GM19467 (cell line): ENCODE measurements around the gene SLC41A3.
"Not testable (repeated sequence)": the region's sequence is repeated elsewhere in the genome, so short reads cannot be mapped to it uniquely, and the experiment has no call there.

Source experiments
- ATAC-seq: cut with Tn5 transposase; IDR thresholded peaks from one replicate; pipeline ENCODE4 v1.9.1; 2021; ENCODE audit warnings: mild to moderate bottlenecking, moderate library complexity; ENCODE audit not compliant: unreplicated experiment

The SLC41A3 gene

GRCh38 chr3:126084768-126085180, 850 bp upstream of the SLC41A3 start:
- no peak for ATAC-seq

DNA sequence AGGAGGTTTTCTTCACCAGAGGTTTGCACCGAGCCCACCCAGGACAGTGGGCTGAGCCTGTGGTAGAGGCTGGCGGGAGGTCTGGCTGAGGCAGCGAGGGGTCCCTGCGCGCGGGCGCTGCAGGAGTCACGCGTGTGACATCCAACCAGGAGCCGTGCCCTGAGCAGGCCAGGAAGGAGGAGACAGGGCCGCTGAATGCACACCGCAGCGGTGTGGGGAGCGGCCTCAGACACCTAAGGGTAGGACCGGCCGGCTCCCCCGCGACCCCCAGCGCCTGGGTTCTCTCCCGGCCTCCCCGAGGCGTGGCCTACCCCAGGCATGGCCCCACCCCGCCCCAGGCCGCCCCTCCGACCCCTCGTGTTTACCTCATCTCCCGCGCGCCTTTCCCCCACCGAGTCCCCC, 412 bp downstream of the SLC41A3 start:
- ATAC-seq, result peak; percentile 34

GRCh38 chr3:126083138-126083445, 832 bp downstream of the SLC41A3 start:
- no peak for ATAC-seq

- ATAC-seq, result no peak
Measured at GRCh38 chr3:126082362-126083137, 1.4 kb downstream of the SLC41A3 start.

DNA sequence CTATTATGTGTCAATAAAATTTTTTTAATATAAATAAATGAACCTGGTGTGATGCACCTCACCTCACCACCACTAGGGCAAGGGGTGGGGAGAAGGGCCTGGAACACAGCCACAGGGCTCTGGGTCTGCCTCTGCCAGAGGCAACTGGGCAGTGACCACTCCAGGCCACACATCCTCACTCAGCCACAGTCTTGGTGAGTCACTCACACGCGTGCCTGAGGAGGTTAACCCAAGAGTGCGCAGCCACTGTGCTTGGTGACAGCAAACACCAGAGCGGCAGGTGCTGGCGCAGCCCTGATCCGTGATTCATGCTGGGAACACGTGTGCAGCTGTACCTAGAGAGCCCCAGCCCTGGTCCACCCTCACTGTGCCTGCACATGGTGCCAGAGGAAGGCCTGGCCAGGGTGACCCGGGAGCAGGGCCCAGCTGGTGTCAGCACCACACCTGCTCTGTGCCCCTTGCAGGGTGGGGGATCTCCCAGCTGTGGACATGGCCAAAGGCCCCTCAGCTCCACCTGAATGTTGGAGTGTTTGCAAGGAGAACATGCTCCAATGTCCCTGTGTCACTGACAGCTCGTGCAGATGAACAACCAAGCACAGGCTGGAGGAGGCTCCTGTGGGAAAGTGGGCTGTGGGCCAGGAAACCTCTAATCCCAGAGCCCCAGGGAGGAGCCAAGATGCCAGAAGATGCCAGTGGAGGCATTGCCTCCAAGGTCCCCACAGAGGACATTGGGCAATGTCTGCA, 2.1 kb downstream of the SLC41A3 start:
- ATAC-seq, result no peak

GRCh38 chr3:126080970-126081369, 3.0 kb downstream of the SLC41A3 start:
- ATAC-seq, result no peak

- ATAC-seq, result no peak
Measured at GRCh38 chr3:126078866-126079265, 5.1 kb downstream of the SLC41A3 start.

- no peak for ATAC-seq
Measured at GRCh38 chr3:126077754-126078153, 6.2 kb downstream of the SLC41A3 start.

DNA sequence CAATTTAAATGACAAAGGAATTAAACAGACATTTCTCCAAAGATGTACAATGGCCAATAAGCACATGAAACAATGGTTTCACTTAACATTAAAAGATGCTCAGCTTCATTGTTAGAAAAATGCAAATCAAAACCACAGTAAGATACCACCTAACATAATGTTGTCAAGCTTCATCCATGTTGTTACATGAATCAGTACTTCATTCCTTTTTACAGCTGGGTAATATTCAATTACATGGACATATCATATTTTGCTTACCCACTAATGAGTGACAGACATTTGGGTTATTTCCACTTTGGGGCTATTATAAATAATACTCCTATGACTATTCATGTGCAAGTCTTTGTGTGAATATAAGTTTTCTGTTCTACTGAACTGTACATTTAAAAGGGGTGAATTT, 7.8 kb downstream of the SLC41A3 start:
- ATAC-seq, result no peak

DNA sequence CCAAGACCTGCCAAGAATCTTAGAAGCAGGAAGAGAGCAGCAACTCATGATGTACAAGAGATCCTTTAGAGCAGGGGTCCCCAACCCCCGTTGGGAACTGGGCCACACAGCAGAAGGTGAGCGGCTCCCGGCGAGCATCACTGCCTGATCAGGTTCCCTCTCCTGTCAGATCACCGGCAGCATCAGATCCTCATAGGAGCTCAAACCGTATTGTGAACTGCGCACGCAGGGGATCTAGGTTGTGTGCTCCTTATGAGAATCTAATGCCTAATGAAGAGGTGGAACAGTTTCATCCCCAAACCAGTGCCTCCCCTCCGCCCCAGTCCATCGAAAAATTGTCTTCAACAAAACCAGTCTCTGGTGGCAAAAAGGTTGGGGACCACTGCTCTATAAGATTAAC, 13.8 kb downstream of the SLC41A3 start:
- no peak for ATAC-seq

DNA sequence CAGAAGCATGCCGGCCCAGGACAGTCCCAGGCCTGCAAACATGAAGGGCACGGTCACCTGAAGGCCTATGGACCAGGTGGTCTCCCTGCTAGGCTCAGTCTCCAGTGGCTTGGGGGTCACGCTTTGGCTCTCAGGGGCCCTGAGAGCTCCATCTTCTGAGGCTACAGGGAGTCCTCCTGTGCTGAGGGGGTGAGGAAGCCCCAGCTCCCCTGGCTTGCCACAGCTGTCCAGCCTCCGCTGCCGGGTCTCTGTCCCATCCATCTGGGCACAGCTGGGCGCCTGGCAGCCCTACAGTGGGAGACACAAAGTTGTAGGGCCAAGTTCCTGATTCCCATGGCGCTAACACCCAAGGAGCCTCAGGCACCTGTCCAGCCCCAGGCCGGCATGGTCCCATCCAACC, 16.0 kb downstream of the SLC41A3 start:
- ATAC-seq, result no peak

DNA sequence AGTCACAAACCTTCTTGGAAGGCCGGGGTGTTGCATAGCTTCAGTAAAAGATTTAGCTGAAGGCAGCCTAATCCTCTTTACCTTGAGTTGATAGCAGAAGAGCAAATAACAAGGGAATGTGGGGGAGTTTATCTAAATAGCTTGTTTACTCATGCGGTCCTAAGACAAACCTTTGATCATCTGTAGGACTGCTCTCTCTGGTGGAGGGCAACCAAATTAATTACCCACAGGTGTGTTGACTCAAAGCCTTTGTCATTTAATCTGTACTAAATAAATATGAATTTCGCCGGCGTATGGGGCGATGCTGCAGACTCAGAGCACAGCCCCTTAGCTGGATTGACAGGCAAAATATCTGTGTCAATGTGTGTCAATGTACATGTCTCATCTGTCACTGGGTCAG, 17.2 kb downstream of the SLC41A3 start:
- ATAC-seq, result not testable (repeated sequence)

- no peak for ATAC-seq
Measured at GRCh38 chr3:126065876-126066275, 18.0 kb downstream of the SLC41A3 start.

DNA sequence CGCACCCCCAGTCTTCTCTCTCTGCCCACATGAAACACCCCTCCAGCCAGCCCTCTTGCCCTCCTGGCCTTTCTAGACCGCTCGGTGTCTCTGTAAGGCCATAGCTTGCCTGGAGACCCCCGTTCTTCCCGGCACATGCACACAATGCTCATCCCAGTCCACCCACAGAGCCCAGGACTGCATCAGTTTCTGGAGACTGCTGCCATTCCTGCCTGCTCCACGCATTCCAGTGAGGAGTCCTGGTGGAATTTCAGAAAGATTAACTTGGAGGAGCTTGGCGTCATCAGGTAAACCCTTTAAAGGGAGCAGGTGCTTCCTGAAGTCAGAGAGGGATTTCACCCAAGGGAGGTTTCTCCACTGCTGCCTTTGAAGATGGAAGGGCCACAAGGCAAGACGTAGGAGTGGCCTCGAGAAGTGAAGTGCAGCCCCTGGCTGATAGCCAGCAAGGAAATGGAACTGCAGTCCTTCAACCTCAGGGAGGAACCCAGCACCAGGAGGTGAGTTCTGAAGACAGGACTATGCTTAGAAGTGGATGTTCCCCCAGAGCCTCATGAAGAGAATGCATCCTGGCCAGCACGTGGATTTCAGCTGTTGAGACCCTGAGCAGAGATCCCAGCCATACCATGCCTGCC, 19.2 kb downstream of the SLC41A3 start:
- no peak for ATAC-seq

- ATAC-seq, result no peak
Measured at GRCh38 chr3:126063358-126063965, 20.5 kb downstream of the SLC41A3 start.

DNA sequence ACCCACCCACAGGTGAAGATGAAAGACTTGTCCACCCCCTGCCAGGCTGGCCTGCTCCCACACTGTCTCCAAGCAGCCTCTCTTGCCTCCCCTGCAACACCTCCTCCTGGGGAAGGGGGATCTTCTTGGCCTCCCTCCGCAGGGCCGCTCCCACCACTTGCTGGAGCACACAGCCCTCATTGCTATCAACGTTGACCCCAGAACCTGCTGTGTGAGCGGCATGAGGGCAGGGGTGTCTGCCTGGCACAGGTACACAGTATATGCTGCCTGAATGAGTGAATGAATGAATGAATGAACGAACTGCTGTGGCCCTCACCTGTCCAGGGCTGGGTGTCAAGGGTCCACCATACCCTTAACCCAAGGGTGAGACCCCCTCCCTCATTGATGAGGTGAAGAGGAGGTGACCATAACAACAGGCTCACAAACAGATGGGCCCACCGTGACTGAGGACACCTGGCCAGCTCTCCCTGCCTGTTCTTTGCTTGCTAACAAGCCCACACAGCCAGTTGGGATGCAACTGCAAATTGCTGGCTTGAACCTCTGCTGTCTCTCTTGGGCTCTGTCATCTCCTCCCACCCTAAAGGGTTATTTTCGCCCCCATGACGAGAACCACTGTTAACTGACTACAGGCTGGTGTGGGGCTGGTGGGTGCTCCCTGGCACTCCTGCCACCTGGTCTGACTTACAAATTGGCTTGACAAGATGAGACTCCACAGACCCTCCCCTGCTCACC, 22.5 kb downstream of the SLC41A3 start:
- no peak for ATAC-seq

DNA sequence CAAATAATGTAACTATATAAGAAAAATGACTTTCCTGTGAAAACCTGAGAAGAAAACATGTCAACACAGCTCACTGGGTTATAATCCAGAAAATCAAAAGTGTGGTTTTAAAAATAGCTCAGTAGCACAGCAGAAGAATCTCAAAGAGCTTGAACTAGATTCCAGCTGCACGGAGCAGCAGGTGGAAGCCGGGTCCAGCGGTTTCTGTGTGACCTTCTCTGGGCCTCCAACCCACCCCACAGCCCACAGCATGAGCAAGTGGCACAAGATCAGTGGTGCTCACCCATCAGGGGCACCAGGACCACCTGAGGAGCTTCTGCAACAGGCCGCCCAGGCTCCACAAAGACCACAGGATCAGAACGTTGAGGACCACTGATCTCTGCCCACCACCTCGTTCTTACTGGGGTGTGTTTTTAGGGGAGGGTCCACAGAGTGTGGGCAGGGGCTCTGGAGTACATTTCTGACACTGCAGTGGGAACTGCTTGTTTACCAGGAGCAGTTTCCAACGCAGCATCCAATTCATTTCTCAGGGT, 23.2 kb downstream of the SLC41A3 start:
- no peak for ATAC-seq

GRCh38 chr3:126058666-126059065, 25.3 kb downstream of the SLC41A3 start:
- ATAC-seq, result no peak

- ATAC-seq, result no peak
Measured at GRCh38 chr3:126057936-126058335, 26.0 kb downstream of the SLC41A3 start.

DNA sequence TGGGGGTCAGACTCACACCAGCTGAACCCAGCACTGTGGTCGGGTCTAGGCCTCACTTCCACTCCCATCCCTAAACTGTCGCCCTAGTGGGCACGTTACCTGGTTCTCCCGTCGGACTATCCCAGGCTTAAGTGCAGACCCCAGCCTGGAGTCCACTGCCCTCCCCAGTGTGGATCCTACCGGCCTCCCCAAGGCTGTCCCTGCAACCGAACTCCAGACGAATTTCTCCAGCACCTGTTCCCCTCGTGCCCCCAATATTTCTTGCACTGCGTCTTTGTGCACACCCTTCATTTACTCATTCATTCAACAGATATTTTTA, 26.5 kb downstream of the SLC41A3 start:
- ATAC-seq, result no peak
